ENCODE results near the gene CKAP2L.
A peak's percentile ranks its signal among the peaks of the same experiment; 100 is the strongest.

The CKAP2L gene

GRCh38 chr2:112752667-112753066 lies 11.7 kb downstream of the CKAP2L start:
- no peaks in the 10 kb centered on the region for H3K27me3 ChIP-seq
- H3K4me3 ChIP-seq (ENCODE audit: low read depth, low read length): no peak overlapping the region
- H3K4me1 ChIP-seq: no peaks in the 10 kb centered on the region
- peaks cover 15% of the 10 kb centered on the region for H3K36me3 ChIP-seq
- H3K9me3 ChIP-seq: no peaks in the 10 kb centered on the region
- no peak for TF ChIP-seq CTCF (IDR thresholded peaks at IDR 0.05; ENCODE audit: low read depth, low read length)
- no peak for DNase-seq

- DNase-seq: no peak
- Histone ChIP-seq H3K36me3 (peaks cover 12% of the 10 kb centered on the region), H3K4me1 (no peaks in the 10 kb centered on the region), H3K9me3 (no peaks in the 10 kb centered on the region), H3K27me3 (no peaks in the 10 kb centered on the region), H3K4me3 (ENCODE audit: low read depth, low read length) (no peak overlapping the region)
- TF ChIP-seq CTCF (IDR thresholded peaks at IDR 0.05; ENCODE audit: low read depth, low read length): no peak
Observed at GRCh38 chr2:112751451-112752197, 12.8 kb downstream of the CKAP2L start.

GRCh38 chr2:112750560-112750843 lies 13.9 kb downstream of the CKAP2L start:
- H3K4me1 ChIP-seq: no peaks in the 10 kb centered on the region
- no peak for TF ChIP-seq CTCF (IDR thresholded peaks at IDR 0.05; ENCODE audit: low read depth, low read length)
- no peak overlapping the region for H3K4me3 ChIP-seq (ENCODE audit: low read depth, low read length)
- peaks cover 3% of the 10 kb centered on the region for H3K36me3 ChIP-seq
- no peaks in the 10 kb centered on the region for H3K27me3 ChIP-seq
- no peak for DNase-seq
- no peaks in the 10 kb centered on the region for H3K9me3 ChIP-seq

GRCh38 chr2:112749755-112750559 lies 14.5 kb downstream of the CKAP2L start:
- peak; percentile 78 for TF ChIP-seq CTCF (IDR thresholded peaks at IDR 0.05; ENCODE audit: low read depth, low read length)

GRCh38 chr2:112740527-112740926 lies 23.9 kb downstream of the CKAP2L start:
- Histone ChIP-seq H3K4me1 (no peaks in the 10 kb centered on the region), H3K4me3 (ENCODE audit: low read depth, low read length) (no peak overlapping the region), H3K9me3 (no peaks in the 10 kb centered on the region), H3K27me3 (no peaks in the 10 kb centered on the region), H3K36me3 (peaks cover 7% of the 10 kb centered on the region; the same call in 1 of the 2 replicates)
- no peak for TF ChIP-seq CTCF (IDR thresholded peaks at IDR 0.05; ENCODE audit: low read depth, low read length)
- no peak for DNase-seq

More at GRCh38 chr2:112749755-112750559, 14.5 kb downstream of the CKAP2L start:
- H3K36me3 ChIP-seq: peaks cover 3% of the 10 kb centered on the region
- H3K4me3 ChIP-seq (ENCODE audit: low read depth, low read length): no peak overlapping the region
- H3K27me3 ChIP-seq: no peaks in the 10 kb centered on the region
- no peaks in the 10 kb centered on the region for H3K9me3 ChIP-seq
- DNase-seq: peak; percentile 75
- no peaks in the 10 kb centered on the region for H3K4me1 ChIP-seq
